Neutrophil (primary cell): Measurements from ENCODE around the gene FIGNL1.

Experiments used
- H3K27ac ChIP-seq: fragments of 200-600 bp; sonication (generic); 2 replicates; pipeline ENCODE4 v1.5.1; 2016; ENCODE audit warnings: mild to moderate bottlenecking, moderate library complexity
- H3K27me3 ChIP-seq: fragments of 200-600 bp; sonication (generic); 2 replicates; pipeline ENCODE4 v1.6.0; 2016; ENCODE audit warnings: mild to moderate bottlenecking
- H3K36me3 ChIP-seq: fragments of 200-600 bp; sonication (generic); 2 replicates; pipeline ENCODE4 v1.5.1; 2017
- H3K4me1 ChIP-seq, 2 experiments: fragments of 200-600 bp in 1 of 2; sonication (generic) in 1 of 2; 1 replicate in 1 of 2; 2 replicates in 1 of 2; pipeline versions ENCODE4 v1.5.1 to v1.6.1; 2013 to 2016; ENCODE audit warnings: low read depth in 1 of 2, low read length in 1 of 2, mild to moderate bottlenecking in 1 of 2, moderate library complexity in 1 of 2; ENCODE audit not compliant: control insufficient read depth in 1 of 2, insufficient read depth in 1 of 2
- H3K4me3 ChIP-seq, 2 experiments: fragments of 200-600 bp in 1 of 2; sonication (generic) in 1 of 2; 1 replicate in 1 of 2; 2 replicates in 1 of 2; pipeline ENCODE4 v1.5.1; 2013 to 2016; ENCODE audit warnings: low read depth in 1 of 2, low read length in 1 of 2, mild to moderate bottlenecking in 1 of 2, moderate library complexity in 1 of 2
- H3K9me3 ChIP-seq: fragments of 200-600 bp; sonication (generic); 2 replicates; pipeline ENCODE4 v1.5.1; 2016
- CTCF ChIP-seq: fragments of 200-600 bp; sonication (generic); IDR thresholded peaks from 2 replicates; pipeline ENCODE4 v1.5.1; 2016; ENCODE audit warnings: antibody characterized with exemption

FIGNL1 gene

GRCh38 chr7:50396856-50397255 lies 53.3 kb downstream of the FIGNL1 start:
- TF ChIP-seq CTCF, result no peak
- H3K9me3 ChIP-seq, result no peaks in the 10 kb centered on the region
- H3K36me3 ChIP-seq, result peaks cover 76% of the 10 kb centered on the region
- H3K27ac ChIP-seq, result peak overlapping the region; percentile 9
- no peaks in the 10 kb centered on the region for H3K4me1 ChIP-seq
- H3K27me3 ChIP-seq, result no peaks in the 10 kb centered on the region
- H3K4me3 ChIP-seq, result no peak overlapping the region

- H3K36me3 ChIP-seq, result peaks cover 76% of the 10 kb centered on the region
- H3K4me3 ChIP-seq, result no peak overlapping the region
- no peaks in the 10 kb centered on the region for H3K4me1 ChIP-seq
- H3K27me3 ChIP-seq, result no peaks in the 10 kb centered on the region
- H3K9me3 ChIP-seq, result no peaks in the 10 kb centered on the region
- no peak for TF ChIP-seq CTCF
- peak overlapping the region; percentile 58 for H3K27ac ChIP-seq
Observed at GRCh38 chr7:50394315-50394714, 55.8 kb downstream of the FIGNL1 start.
